Measurements from ENCODE around the gene MMP14.
"Not testable (repeated sequence)": the region's sequence is repeated elsewhere in the genome, so short reads cannot be mapped to it uniquely, and the experiment has no call there.

MMP14 gene

DNA sequence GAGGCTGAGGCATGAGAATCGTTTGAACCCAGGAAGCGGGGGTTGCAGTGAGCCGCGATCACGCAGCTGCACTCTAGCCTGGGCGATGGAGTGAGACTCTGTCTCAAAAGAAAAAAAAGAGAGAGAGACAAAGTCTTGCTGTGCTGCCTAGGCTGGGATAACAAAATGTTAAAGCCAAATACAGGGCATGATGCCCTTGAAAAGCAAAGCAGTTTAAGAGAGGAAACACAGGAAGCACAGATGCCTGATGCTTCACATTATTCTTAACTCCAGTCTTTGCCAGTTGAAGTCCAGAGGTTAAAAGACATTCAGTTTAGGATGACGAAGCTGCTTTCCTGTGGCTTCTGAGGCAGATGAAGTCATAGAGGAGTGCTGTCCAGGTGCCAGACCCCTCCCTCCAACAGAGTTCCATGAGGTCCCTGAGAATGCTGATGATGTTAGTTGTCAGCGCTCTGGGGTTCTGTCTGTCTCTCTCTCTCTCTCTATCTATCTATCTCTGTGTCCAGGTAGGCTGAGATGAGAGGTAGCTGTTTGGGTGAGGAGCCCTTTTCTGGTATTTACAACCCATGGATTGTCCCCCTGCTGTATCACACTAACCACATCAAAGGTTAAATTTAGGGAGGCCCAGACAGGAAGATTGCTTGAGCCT is 11.6 kb upstream of the MMP14 start:
- H3K4me3 Mint-ChIP-seq, result peak overlapping the region; percentile 10
- H3K27me3 Mint-ChIP-seq, result peaks cover 5% of the 10 kb centered on the region

DNA sequence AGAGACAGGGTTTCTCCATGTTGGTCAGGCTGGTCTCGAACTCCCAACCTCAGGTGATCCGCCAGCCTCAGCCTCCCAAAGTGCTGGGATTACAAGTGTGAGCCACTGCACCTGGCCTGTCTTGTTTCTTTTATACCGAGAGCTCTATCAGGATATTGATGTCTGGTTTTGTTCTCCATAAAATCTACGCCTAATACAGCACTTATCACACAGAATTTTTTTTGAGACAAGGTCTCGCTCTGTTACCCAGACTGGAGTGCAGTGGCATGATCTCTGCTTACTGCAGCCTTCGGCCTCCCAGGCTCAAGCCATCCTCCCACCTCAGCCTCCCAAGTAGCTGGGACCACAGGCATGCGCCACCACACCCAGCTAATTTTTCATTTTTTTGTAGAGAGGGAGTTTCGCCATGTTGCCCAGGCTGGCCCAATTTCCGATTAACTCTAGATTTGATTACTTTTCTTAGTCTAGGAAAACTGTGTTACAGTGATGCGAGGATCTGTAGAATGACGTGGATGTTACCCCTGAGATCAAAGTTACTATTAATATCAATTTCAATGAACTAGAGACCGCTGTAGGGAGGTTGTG is 7.2 kb upstream of the MMP14 start:
- not testable (repeated sequence) for H3K36me3 Mint-ChIP-seq; H3K9me3 Mint-ChIP-seq (ENCODE audit: low read depth); H3K27me3 Mint-ChIP-seq
- Mint-ChIP-seq H3K4me1 (ENCODE audit: low read depth) (peaks cover 32% of the 10 kb centered on the region), H3K27ac (peak overlapping the region; percentile 98), H3K4me3 (peak overlapping the region; percentile 98)

More for the DNA sequence above, 11.6 kb upstream of the MMP14 start:
- Mint-ChIP-seq H3K27ac (no peak overlapping the region), H3K4me1 (ENCODE audit: low read depth) (peaks cover 25% of the 10 kb centered on the region), H3K36me3 (no peaks in the 10 kb centered on the region), H3K9me3 (ENCODE audit: low read depth) (no peaks in the 10 kb centered on the region)

DNA sequence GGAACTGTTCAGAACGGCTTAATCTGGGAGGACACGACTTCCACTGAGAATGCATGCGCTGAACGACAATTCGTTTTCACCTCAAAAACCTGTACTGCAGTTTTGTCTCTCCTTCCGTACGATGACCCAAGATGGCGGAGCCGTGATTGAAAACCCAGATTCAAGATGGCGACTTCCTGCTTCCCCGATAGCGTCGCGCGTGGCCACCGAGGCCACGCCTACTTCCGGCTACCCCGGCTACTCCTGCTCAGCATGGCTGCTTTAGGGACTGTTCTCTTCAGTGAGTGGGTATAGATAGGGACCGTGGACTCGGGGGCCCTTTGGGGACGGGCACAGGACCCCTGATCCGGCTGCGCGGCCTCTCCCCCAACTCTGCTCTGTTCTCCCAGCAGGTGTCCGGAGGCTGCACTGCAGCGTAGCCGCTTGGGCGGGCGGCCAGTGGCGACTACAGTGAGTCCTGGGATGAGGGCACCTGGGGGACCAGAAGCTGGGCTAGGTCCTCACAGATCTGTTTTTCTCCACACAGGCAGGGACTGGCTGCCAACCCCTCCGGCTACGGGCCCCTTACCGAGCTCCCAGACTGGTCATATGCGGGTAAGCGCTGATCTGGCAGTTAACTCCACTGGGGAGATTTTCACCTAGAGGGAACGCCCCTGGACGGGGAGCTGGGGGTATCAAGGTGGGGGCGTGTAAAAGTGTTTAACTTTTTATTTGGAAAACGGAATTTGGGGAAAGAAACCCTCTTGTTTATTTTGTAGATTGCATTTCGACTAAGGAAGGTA is 6.5 kb upstream of the MMP14 start, which contains the start of gene MRPL52:
Gene MRPL52, plus strand, starts transcription at position 227 of the 782 bp plus-strand sequence. Its CDS starts 26 bp downstream, at position 253.
- H3K27me3 Mint-ChIP-seq, result no peaks in the 10 kb centered on the region
- peaks cover 7% of the 10 kb centered on the region for H3K36me3 Mint-ChIP-seq
- peaks cover 27% of the 10 kb centered on the region for H3K4me1 Mint-ChIP-seq (ENCODE audit: low read depth)
- no peaks in the 10 kb centered on the region for H3K9me3 Mint-ChIP-seq (ENCODE audit: low read depth)
- H3K4me3 Mint-ChIP-seq, result peak within 1 kb of the TSS; percentile 98
- H3K27ac Mint-ChIP-seq, result peak within 1 kb of the TSS; percentile 98

DNA sequence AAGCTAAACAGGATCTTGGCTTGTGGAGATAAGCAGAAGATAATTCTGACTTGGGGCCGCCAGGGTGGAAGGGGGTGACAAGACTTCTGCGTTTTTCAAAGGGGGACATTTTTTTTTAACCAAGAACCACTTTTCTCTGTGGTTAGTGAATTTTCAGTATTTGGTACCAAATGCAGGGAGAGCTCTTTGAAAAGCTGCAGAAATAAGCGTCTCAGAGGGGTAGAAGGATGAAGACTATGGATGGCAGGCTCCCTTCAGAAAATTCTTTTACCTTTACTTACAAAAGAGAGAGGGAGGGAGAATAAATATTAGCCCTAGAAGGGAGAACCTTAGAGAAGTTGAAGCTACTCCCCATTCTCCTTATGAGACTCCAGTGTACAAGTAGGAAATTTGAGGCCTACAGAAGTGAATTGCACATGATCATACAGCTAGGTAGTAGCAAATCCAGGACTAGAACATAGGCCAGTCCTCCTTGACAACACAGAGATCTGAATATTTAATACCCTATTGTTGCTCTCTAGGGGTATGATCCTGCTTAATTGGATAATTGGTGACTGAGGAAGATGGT is 5.9 kb upstream of the MMP14 start:
- Mint-ChIP-seq H3K27me3 (no peaks in the 10 kb centered on the region), H3K27ac (peak overlapping the region; percentile 98), H3K9me3 (ENCODE audit: low read depth) (no peaks in the 10 kb centered on the region), H3K4me3 (peak overlapping the region; percentile 98), H3K4me1 (ENCODE audit: low read depth) (peaks cover 24% of the 10 kb centered on the region), H3K36me3 (peaks cover 7% of the 10 kb centered on the region)

DNA sequence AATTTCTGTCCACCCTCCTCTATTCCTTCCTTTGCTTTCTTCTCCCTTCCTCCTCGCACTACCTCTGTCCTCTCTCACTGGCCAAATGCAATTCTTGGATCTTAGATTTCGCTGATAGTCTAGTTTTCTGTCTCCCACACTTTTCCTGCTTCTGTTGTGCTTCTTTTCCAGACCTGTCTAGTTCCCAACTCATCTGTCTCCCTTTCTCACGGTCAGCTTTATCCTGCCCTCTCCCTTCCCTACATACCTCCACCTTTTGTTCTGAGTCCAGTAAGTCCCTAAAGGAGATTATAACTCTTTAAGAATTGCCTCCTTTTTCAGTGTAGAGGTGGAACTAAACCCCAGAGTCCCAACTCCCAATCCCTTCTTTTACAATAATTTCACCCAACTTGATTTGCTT is 880 bp upstream of the MMP14 start:
- H3K4me1 Mint-ChIP-seq (ENCODE audit: low read depth), result peaks cover 25% of the 10 kb centered on the region

DNA sequence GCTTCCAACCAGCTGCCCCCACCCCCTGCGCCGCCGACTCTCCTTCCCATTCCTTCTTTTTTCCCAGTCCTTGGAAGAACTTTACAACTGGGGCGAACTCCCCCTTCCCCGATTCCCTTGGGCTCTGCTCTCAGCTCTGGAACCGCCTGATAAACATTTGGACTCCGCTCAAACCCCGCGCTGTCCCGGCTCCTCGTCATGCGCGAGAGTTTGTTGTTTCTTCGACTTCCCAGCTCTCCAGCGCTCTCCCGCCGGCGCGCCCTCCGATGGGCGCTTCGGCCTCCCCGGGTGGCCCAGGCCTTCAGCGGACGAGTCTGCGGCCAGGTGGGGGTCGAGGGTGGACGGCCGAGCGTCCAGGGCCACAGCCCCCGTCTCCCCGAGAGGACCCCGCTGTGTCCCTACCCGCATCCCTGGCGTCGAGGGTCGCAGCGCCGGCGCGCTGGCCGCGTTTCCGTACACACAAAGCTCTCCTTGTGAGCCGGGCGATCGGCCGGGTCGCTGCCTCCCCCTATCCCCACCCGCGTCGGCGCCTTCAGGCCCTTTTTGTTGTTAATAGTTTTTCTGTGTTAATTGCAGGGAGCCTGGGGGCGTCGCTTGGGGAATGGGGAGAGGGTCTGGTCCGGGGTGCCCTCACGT is 847 bp downstream of the MMP14 start:
- Mint-ChIP-seq H3K4me3 (peak overlapping the region; percentile 91), H3K27ac (peak overlapping the region; percentile 71), H3K27me3 (peaks cover 2% of the 10 kb centered on the region), H3K9me3 (ENCODE audit: low read depth) (no peaks in the 10 kb centered on the region), H3K4me1 (ENCODE audit: low read depth) (peaks cover 15% of the 10 kb centered on the region), H3K36me3 (no peaks in the 10 kb centered on the region)

More for the DNA sequence above, 880 bp upstream of the MMP14 start:
- peak overlapping the region; percentile 55 for H3K4me3 Mint-ChIP-seq
- peaks cover 2% of the 10 kb centered on the region for H3K27me3 Mint-ChIP-seq
- peaks cover 5% of the 10 kb centered on the region for H3K36me3 Mint-ChIP-seq
- peak overlapping the region; percentile 12 for H3K27ac Mint-ChIP-seq
- H3K9me3 Mint-ChIP-seq (ENCODE audit: low read depth), result no peaks in the 10 kb centered on the region

DNA sequence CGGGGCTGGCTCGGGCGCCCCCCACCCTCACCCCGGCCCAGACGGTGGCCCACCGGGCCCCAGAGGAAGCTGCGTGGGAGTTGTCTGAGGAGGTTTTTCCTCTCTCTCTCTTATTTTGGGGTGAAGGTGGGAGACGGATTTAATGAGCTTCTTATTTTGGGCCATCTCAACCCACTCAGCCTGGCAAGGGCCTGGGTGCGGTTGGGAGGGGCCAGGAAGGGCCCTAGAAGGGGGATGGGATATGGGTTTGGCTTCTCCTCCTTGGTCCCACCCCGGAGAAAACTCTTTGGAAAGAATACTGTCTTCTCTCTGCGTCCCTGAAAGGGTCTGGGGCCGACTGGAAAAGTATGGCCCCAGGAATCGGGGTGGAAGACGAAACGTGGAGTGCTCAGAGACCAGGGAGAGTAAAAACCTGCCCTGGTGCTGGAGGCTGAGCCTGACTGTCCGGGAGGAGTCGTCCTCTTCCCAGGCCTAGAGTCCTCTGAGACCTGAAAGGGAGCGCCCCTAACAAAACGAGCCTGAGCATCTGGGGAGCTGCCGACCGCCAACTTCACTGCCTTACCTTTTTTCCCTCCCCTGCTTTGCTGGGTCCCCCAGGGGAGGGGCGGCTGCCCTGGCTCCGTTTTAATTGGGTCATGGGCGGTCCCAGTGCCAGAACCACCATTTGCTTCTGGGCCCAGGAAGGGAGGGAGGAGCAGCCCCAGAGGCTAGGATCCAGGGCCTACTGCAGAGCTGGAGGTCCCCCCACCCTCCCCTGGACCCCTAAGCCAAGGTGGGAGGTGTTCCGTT is 1.6 kb downstream of the MMP14 start:
- Mint-ChIP-seq H3K27me3 (peaks cover 2% of the 10 kb centered on the region), H3K27ac (no peak overlapping the region), H3K4me3 (peak overlapping the region; percentile 91), H3K4me1 (ENCODE audit: low read depth) (peaks cover 15% of the 10 kb centered on the region), H3K36me3 (no peaks in the 10 kb centered on the region), H3K9me3 (ENCODE audit: low read depth) (no peaks in the 10 kb centered on the region)

DNA sequence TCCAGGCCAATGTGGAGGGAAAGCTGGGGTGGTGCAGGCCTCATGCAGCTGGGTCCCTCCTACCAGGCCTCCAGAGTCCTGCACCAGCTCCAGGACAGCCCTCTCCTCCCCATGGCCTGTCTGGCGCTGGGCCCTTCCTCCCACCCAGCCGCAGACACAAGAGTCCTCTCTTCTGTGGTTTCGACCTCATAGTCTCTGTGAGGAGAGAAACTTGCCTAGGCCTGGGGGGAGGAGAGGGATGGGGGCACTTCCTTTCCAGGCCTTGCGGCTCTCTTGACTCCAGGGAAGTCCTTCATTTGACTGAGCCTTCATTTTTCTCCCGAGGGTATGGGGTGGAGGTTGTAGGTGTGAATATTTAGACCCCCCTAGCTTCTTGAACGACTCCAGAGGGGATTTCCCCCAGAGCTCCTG is 2.3 kb downstream of the MMP14 start:
- Mint-ChIP-seq H3K9me3 (ENCODE audit: low read depth) (no peaks in the 10 kb centered on the region), H3K27ac (no peak overlapping the region), H3K27me3 (peaks cover 2% of the 10 kb centered on the region)

DNA sequence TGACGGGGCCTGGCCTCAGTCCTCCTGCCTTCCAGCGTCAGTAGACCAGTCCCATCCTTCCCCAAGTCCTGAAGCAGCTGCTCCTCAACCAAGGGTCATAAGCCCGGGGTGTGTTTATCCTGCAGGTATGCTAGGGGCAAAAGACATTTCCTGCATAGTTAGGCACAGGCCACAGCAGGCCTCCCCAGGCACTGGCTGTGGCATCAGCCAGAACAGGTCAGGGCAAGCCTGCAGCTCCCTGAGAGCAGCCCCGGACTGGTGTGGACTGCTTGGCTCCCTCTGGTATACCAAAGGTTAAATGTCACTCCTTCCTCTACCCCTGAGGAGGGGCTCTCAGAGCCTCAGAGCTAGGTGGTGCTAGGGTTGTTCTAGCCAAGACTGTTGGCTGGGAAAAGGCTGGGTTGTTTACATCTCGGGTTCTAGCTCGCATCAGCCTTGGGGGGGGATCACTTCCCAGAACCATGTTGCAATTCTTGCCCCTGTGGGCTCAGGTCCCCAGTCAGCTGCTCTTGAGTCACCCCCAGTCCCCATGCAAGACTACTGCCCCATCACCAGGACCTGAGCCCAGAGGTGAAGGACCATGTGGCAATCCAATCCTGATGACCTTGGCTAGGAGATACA is 2.9 kb downstream of the MMP14 start:
- Mint-ChIP-seq H3K4me3 (peak overlapping the region; percentile 51), H3K27ac (peak overlapping the region; percentile 46)

More for the DNA sequence above, 2.3 kb downstream of the MMP14 start:
- peaks cover 15% of the 10 kb centered on the region for H3K4me1 Mint-ChIP-seq (ENCODE audit: low read depth)
- H3K36me3 Mint-ChIP-seq, result no peaks in the 10 kb centered on the region
- H3K4me3 Mint-ChIP-seq, result peak overlapping the region; percentile 20

DNA sequence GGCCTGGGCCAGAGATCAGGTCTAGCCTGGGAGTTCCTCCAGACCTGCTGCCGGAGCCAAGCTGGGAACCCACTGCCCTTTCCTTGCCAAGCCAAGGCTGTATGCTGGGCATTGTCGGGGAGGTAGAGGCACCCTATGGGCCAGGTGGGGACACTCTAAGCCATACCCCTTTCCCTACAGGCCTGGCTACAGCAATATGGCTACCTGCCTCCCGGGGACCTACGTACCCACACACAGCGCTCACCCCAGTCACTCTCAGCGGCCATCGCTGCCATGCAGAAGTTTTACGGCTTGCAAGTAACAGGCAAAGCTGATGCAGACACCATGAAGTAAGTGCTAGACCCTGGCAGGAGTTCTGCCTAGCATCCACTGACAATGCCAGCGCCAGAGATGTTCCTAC is 4.9 kb downstream of the MMP14 start:
- Mint-ChIP-seq H3K9me3 (ENCODE audit: low read depth) (no peaks in the 10 kb centered on the region), H3K27ac (no peak overlapping the region), H3K27me3 (peaks cover 2% of the 10 kb centered on the region), H3K36me3 (no peaks in the 10 kb centered on the region), H3K4me1 (ENCODE audit: low read depth) (peaks cover 14% of the 10 kb centered on the region), H3K4me3 (no peak overlapping the region)

More for the DNA sequence above, 2.9 kb downstream of the MMP14 start:
- Mint-ChIP-seq H3K9me3 (ENCODE audit: low read depth) (no peaks in the 10 kb centered on the region), H3K4me1 (ENCODE audit: low read depth) (peaks cover 15% of the 10 kb centered on the region), H3K36me3 (no peaks in the 10 kb centered on the region), H3K27me3 (peaks cover 2% of the 10 kb centered on the region)

DNA sequence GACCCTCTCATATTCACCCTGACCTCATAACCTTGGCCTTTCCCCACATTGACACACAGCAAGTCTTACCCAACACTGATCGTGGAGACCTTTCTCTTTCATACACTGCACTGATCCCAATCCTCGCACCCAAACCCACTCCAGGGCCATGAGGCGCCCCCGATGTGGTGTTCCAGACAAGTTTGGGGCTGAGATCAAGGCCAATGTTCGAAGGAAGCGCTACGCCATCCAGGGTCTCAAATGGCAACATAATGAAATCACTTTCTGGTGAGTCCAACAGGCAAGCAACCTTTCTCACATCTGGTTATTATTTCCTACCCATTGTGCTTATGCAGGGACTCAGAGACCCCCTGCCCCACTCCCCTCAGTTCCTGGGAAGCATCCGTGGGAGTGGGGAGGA is 5.4 kb downstream of the MMP14 start:
- H3K27me3 Mint-ChIP-seq, result peaks cover 2% of the 10 kb centered on the region
- no peak overlapping the region for H3K27ac Mint-ChIP-seq
- no peaks in the 10 kb centered on the region for H3K9me3 Mint-ChIP-seq (ENCODE audit: low read depth)
- no peaks in the 10 kb centered on the region for H3K36me3 Mint-ChIP-seq
- no peak overlapping the region for H3K4me3 Mint-ChIP-seq
- H3K4me1 Mint-ChIP-seq (ENCODE audit: low read depth), result peaks cover 13% of the 10 kb centered on the region

DNA sequence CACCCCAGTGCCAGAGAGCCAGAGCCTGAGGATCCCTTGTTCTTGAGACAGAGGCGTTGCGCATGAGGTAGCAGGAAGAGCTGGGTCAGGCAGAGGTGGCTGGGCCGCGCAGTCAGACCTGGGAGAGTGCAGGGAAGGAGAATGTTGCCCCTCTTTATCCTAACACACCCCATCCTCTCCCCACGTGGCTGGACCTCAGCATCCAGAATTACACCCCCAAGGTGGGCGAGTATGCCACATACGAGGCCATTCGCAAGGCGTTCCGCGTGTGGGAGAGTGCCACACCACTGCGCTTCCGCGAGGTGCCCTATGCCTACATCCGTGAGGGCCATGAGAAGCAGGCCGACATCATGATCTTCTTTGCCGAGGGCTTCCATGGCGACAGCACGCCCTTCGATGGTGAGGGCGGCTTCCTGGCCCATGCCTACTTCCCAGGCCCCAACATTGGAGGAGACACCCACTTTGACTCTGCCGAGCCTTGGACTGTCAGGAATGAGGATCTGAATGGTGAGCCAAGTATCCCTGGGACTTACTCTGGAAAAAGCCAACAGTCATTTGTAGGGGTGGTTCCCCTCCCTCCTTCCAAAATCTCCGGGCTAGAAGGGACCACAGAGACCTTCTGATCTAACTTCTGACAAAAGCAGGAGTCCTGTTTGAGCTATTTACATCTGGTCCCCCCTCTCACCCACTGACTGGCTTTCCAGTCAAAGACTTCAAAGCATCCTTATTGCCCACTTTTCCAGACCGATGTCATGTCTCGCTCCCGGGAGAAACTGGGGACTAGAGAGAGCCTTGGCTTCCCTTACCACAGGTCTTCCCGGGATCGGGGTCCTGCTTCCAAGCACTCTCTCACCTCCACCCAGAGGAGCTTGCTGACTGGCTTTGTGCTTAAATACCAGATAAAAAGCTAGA is 6.1 kb downstream of the MMP14 start:
- Mint-ChIP-seq H3K4me1 (ENCODE audit: low read depth) (peaks cover 8% of the 10 kb centered on the region), H3K9me3 (ENCODE audit: low read depth) (no peaks in the 10 kb centered on the region), H3K27ac (no peak overlapping the region), H3K4me3 (no peak overlapping the region), H3K27me3 (peaks cover 2% of the 10 kb centered on the region), H3K36me3 (no peaks in the 10 kb centered on the region)

Measured in activated naive CD8-positive, alpha-beta T cell (primary cell).